Stomach (tissue), 9 donors: ENCODE data around the gene ARHGAP12. TPM values are rescaled to one million over a fixed set of nuclear protein-coding genes. Genes with fewer than 3 reads are reported as not detected.

Experiments used
- DNase-seq, 2 donors: peaks; one replicate each; pipeline versions ENCODE4 v3.0.0 to v3.0.0-alpha.2; 2013 to 2019
- H3K27ac ChIP-seq, 5 donors: fragments of 200-600 bp in 4 of 5; sonication (generic) in 4 of 5; one replicate each; pipeline ENCODE4 v1.5.1; 2013 to 2019; ENCODE audit warnings: mild to moderate bottlenecking in 1 of 5, moderate library complexity in 1 of 5
- H3K27me3 ChIP-seq, 3 donors: fragments of 200-600 bp; sonication (generic); one replicate each; pipeline ENCODE4 v1.5.1; 2017 to 2019; ENCODE audit warnings: mixed run types in 1 of 3
- H3K36me3 ChIP-seq, 4 donors: fragments of 200-600 bp; sonication (generic); 1 replicate in 3 of 4; 2 replicates in 1 of 4; pipeline ENCODE4 v1.5.1; 2016 to 2019
- H3K4me1 ChIP-seq, 4 donors: fragments of 200-600 bp; sonication (generic); one replicate each; pipeline ENCODE4 v1.5.1; 2016 to 2019
- H3K4me3 ChIP-seq, 4 donors: fragments of 200-600 bp; sonication (generic) in 3 of 4; one replicate each; pipeline ENCODE4 v1.5.1; 2016 to 2019; ENCODE audit warnings: mild to moderate bottlenecking in 1 of 4
- H3K9me3 ChIP-seq, 4 donors: fragments of 200-600 bp; sonication (generic); one replicate each; pipeline ENCODE4 v1.5.1; 2016 to 2019
- EP300 ChIP-seq: sonication (generic); formaldehyde crosslinking; IDR thresholded peaks from one replicate; pipeline ENCODE4 v1.6.1; 2017; ENCODE audit warnings: antibody characterized with exemption
- POLR2A ChIP-seq, 4 donors: fragments of 450-650 bp; IDR thresholded peaks; one replicate each; pipeline ENCODE4 v1.6.1; 2016; ENCODE audit warnings: antibody characterized with exemption in 4 of 4, control low read depth in 2 of 4, mild to moderate bottlenecking in 1 of 4, moderate library complexity in 1 of 4
- POLR2AphosphoS5 ChIP-seq, 3 donors: sonication (generic); formaldehyde crosslinking; IDR thresholded peaks; one replicate each; pipeline ENCODE4 v1.6.1; 2016; ENCODE audit warnings: antibody characterized with exemption in 3 of 3
- WGBS, 5 donors: extraction: QIAGEN DNeasy Blood & Tissue Kit in 3 of 5; methylation state at CpG; one replicate each; pipeline versions ENCODE4 v1.1.5 to v1.1.7; 2013 to 2018; 5-methylcytosine and 5-hydroxymethylcytosine counted together
- intact Hi-C: fragments of 100-400 bp; cut with DNase I; formaldehyde crosslinking; loops from one replicate; pipeline ENCODE4 v1.15.1; 2023; ENCODE audit warnings: low total_unique reads
- polyA plus RNA-seq, 3 donors: library from polyadenylated mRNA; stranded (reverse); fragments of 200-250 nt; gene quantifications; one replicate each; pipeline ENCODE4 v1.2.3, GENCODE V29; 2013
- total RNA-seq, 5 donors: library from RNA; depleted of rRNA; stranded (reverse); fragments of >200 nt; gene quantifications; one replicate each; pipeline versions ENCODE4 v1.1.0 to v1.2.3, GENCODE V29; 2014 to 2016
- TF ChIP-seq, protein P1 (sequence below), 7 experiments: fragments of 450-650 bp in 4 of 7; fragments of 200-600 bp in 3 of 7; sonication (generic) in 3 of 7; IDR thresholded peaks; one replicate each; pipeline ENCODE4 v1.5.1; 2016 to 2019; ENCODE audit warnings: antibody characterized with exemption in 7 of 7, control low read depth in 2 of 7, mild to moderate bottlenecking in 1 of 7
- donor health status: healthy with polysubstance abuse.
- donor health status: Bipolar disorder and iron deficiency.
- donor health status: healthy.

The ARHGAP12 gene
- total and polyA plus RNA-seq, 8 donors, result 9.8 to 343 (median 27.9) TPM

DNA sequence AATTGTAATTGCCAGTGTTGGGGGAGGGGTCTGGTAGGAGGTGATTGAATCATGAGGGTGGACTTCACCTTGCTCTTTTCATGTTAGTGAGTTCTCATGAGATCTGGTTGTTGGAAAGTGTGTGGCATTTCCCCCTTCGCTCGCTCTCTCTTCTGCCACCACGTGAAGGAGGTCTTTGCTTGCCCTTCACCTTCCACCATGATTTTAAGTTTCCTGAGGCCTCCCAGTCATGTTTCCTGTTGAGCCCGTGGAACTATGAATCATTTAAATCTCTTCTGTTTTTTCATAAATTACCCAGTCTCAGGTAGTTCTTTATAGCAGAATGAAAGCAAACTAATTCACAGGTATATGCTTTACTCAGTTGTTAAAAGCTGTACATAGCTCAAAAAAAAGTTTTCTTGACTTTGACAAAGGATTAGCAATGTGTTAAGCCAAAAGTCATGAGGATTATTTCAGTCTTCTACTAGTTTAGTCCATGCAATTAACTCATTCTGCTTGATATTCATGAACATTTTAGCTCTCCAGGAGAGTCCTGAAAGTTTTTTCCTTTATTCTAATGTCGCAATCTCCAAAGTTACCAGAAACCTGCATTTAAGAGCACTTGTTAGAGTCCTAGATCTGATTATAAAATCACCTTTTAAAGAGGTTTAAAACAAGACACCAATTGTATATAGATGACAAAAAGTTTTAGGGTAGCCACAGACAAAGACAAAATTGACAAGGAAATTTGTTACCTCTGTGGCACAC is 27.7 kb upstream of the ARHGAP12 start:
- TF ChIP-seq EP300, result no peak
- TF ChIP-seq POLR2AphosphoS5 (IDR thresholded peaks at IDR 0.05), result no peak
- TF ChIP-seq POLR2A (IDR thresholded peaks at IDR 0.05), result no peak
- TF ChIP-seq, protein P1, sequence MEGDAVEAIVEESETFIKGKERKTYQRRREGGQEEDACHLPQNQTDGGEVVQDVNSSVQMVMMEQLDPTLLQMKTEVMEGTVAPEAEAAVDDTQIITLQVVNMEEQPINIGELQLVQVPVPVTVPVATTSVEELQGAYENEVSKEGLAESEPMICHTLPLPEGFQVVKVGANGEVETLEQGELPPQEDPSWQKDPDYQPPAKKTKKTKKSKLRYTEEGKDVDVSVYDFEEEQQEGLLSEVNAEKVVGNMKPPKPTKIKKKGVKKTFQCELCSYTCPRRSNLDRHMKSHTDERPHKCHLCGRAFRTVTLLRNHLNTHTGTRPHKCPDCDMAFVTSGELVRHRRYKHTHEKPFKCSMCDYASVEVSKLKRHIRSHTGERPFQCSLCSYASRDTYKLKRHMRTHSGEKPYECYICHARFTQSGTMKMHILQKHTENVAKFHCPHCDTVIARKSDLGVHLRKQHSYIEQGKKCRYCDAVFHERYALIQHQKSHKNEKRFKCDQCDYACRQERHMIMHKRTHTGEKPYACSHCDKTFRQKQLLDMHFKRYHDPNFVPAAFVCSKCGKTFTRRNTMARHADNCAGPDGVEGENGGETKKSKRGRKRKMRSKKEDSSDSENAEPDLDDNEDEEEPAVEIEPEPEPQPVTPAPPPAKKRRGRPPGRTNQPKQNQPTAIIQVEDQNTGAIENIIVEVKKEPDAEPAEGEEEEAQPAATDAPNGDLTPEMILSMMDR (IDR thresholded peaks at IDR 0.05), result no peak
- peaks cover 0 to 14% (median 8%) of the 10 kb centered on the region in 4 donors for H3K9me3 ChIP-seq
- DNase-seq, result no peak
- H3K4me3 ChIP-seq, result no peak overlapping the region
- H3K27me3 ChIP-seq, result no peaks in the 10 kb centered on the region
- intact Hi-C loops, result no loop called here
- peaks cover 4 to 21% (median 9%) of the 10 kb centered on the region in 4 donors for H3K4me1 ChIP-seq
- no peaks in the 10 kb centered on the region for H3K36me3 ChIP-seq
- 75 to 94% (median 88%) methylated on average over 5 of the region's 5 CpGs for WGBS, 5 donors
- no peak overlapping the region for H3K27ac ChIP-seq

DNA sequence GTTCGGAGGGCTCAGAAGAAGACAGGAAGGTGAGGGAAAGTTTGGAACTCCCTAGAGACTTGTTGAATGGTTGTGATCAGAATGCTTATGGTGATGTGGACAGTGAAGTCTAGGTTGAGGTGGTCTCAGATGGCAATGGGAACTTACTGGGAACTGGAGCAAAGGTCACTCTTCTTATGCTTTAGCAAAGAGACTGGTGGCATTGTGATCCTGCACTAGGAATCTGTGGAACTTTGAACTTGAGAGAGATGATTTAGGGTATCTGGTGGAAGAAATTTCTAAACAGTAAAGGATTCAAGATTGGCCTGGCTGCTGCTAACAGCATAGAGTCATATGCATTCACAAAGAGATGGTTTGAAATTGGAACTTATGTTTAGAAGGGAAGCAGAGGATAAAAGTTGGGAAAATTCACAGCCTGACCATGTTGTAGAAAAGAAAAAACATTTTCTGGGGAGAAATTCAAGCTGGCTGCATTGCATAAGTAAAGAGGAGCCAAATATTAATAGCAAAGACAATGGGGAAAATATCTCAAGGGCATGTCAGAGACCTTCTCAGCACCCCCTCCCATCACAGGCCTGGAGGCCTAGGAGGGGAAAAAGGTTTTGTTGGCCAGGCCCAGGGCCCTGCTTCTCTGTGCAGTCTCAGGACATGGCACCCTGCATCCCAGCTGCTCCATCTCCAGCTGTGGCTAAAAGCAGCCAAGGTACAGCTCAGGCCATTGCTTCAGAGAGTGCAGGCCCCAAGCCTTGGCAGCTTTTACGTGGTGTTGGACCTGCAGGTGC is 26.0 kb upstream of the ARHGAP12 start:
- no peak overlapping the region for H3K4me3 ChIP-seq
- no peak for TF ChIP-seq POLR2A (IDR thresholded peaks at IDR 0.05)
- TF ChIP-seq POLR2AphosphoS5 (IDR thresholded peaks at IDR 0.05), result no peak
- TF ChIP-seq EP300, result no peak
- TF ChIP-seq, protein P1 (IDR thresholded peaks at IDR 0.05), result no peak
- WGBS, 5 donors, result 81 to 95% (median 93%) methylated on average over 2 of the region's 2 CpGs
- intact Hi-C loops, result no loop called here
- H3K27ac ChIP-seq, result no peak overlapping the region
- peaks cover 0 to 5% (median 2%) of the 10 kb centered on the region in 4 donors for H3K4me1 ChIP-seq
- no peaks in the 10 kb centered on the region for H3K27me3 ChIP-seq
- H3K9me3 ChIP-seq, result peaks cover 0 to 14% (median 8%) of the 10 kb centered on the region in 4 donors
- no peak for DNase-seq
- no peaks in the 10 kb centered on the region for H3K36me3 ChIP-seq

DNA sequence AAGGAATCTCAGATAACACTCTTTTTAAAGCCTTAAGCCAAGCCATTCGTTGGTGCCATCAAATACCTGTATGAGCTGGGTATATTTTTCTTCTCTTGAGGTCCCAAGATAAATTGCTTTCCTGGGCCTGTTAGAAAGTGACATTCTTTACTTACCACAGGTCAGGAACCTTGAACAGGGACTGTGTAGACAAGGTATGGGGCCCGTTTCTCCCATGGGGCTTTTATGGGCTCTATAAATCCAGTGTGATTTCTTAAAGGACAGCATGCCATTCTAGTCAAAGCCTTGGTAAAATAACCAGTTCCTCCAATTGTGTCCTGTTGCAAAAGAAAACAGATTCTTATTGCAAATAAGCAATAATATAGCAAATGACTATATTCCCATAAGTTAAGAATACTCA is 24.8 kb upstream of the ARHGAP12 start:
- intact Hi-C loops, result no loop called here
- TF ChIP-seq EP300, result no peak
- no peak overlapping the region for H3K4me3 ChIP-seq
- H3K27me3 ChIP-seq, result no peaks in the 10 kb centered on the region
- WGBS, 5 donors, result 71 to 86% (median 76%) methylated on average over 2 of the region's 2 CpGs
- H3K27ac ChIP-seq, result no peak overlapping the region
- no peak for DNase-seq
- peaks cover 0 to 5% (median 0%) of the 10 kb centered on the region in 4 donors for H3K4me1 ChIP-seq
- peaks cover 0 to 14% (median 8%) of the 10 kb centered on the region in 4 donors for H3K9me3 ChIP-seq
- H3K36me3 ChIP-seq, result no peaks in the 10 kb centered on the region

DNA sequence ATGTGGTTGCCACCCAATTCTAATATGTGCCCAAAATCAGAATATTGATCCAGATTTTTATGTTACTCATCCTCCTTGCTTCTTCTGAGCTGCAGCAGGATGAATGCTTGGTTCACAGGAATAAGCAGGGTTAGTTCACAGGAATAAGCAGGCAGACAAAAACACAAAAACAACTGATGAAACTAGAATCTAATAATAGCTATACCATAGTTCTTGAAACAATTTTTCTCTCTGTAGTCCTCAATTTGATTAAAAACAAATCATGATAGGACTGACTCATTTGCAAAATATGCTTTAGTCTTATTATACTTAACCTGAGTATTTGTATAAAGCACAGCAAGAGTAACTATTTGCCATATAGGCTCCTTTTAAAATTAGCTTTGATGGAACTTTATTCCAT is 24.4 kb upstream of the ARHGAP12 start:
- H3K27me3 ChIP-seq, result no peaks in the 10 kb centered on the region
- no peak for TF ChIP-seq POLR2A (IDR thresholded peaks at IDR 0.05)
- no peak overlapping the region for H3K27ac ChIP-seq
- DNase-seq, result no peak
- intact Hi-C loops, result no loop called here
- peaks cover 0 to 14% (median 8%) of the 10 kb centered on the region in 4 donors for H3K9me3 ChIP-seq
- H3K36me3 ChIP-seq, result no peaks in the 10 kb centered on the region
- H3K4me1 ChIP-seq, result peaks cover 0 to 9% (median 2%) of the 10 kb centered on the region in 4 donors
- no peak overlapping the region for H3K4me3 ChIP-seq

DNA sequence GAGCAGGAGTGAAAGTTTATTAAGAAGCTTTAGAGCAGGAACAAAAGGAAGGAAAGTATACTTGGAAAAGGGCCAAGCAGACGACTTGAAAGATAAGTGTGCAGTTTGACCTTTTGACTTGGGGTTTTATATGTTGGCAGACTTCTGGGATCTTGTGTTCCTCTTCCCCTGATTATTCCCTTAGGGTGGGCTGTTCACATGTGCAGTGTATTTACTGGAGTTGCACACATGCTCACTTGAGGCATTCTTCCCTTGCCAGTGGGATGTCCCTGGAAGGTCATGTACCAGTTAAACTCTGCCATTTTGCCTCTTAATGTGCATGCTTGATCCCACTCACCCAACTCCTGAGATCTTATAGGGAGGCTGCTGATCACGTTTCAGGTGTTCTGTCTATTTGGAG is 23.4 kb upstream of the ARHGAP12 start:
- 28 to 38% (median 32%) methylated on average over 2 of the region's 2 CpGs for WGBS, 5 donors
- no peak for DNase-seq
- Histone ChIP-seq H3K36me3 (no peaks in the 10 kb centered on the region), H3K9me3 (peaks cover 0 to 14% (median 8%) of the 10 kb centered on the region in 4 donors), H3K27me3 (no peaks in the 10 kb centered on the region), H3K27ac (no peak overlapping the region), H3K4me1 (peaks cover 4 to 20% (median 9%) of the 10 kb centered on the region in 4 donors), H3K4me3 (no peak overlapping the region)
- TF ChIP-seq, protein P1 (IDR thresholded peaks at IDR 0.05), result no peak
- TF ChIP-seq POLR2A (IDR thresholded peaks at IDR 0.05), result no peak
- TF ChIP-seq EP300, result no peak
- no peak for TF ChIP-seq POLR2AphosphoS5 (IDR thresholded peaks at IDR 0.05)
- intact Hi-C loops, result no loop called here
